ENCODE measurements around the gene RANBP3L. TPM values are rescaled to one million over a fixed set of nuclear protein-coding genes. Genes with fewer than 3 reads are reported as not detected.
"Not testable (repeated sequence)": the region's sequence is repeated elsewhere in the genome, so short reads cannot be mapped to it uniquely, and the experiment has no call there.

RANBP3L gene
- total RNA-seq, 2 experiments from 2014 or later = not detected

DNA sequence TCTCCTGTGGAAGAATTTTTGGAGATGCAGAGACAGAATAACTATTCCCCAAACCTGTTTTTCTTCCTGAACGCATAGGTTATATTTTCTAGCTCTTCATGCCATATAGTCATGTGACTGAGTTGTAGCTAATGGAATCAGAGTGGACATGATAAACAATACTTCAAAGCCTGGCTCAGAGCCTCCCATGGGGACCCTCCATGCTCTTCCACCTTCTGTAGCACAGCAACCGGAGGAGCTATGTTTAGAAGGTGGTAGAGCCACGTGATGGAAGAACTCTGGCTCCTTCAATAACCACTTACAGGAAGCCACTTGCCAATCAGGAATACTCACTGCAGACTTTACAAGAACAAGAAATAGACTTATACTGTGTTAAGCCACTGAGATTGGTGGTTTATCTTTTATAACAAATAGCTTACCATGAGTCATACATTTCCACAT lies 99.2 kb downstream of the RANBP3L start:
- Mint-ChIP-seq H3K4me1 (no peaks in the 10 kb centered on the region), H3K27ac (no peak overlapping the region), H3K36me3 (ENCODE audit: low read depth) (peaks cover 12% of the 10 kb centered on the region), H3K4me3 (no peak overlapping the region), H3K27me3 (no peaks in the 10 kb centered on the region), H3K9me3 (no peaks in the 10 kb centered on the region)
- POLR2A ChIA-PET = no interaction called here
- no peak for DNase-seq
- CTCF ChIA-PET = interaction anchor here (1.1 to 2.3 kb wide), 2 partner anchors 24 to 40 kb away, joined by 3 to 8 read pairs; partner anchors contain the start of gene NADK2

DNA sequence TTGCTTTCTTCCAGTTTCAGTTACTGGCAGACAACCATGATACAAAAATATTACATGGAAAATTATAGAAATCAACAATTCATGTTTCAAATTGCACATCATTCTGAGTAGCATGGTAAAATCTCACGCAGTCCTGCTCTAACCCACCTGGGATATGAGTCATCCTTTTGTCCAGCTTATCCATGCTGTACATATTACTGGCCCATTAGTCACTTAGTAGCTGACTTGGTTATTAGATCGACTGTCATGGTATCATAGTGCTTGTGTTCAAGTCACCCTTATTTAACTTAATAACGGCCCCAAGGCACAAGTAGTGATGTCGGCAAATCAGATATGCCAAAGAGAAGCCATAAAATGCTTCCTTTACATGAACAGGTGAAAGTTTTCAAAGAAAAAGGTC lies 101.2 kb downstream of the RANBP3L start:
- Mint-ChIP-seq H3K4me3 (no peak overlapping the region), H3K36me3 (ENCODE audit: low read depth) (peaks cover 10% of the 10 kb centered on the region), H3K9me3 (no peaks in the 10 kb centered on the region), H3K27me3 (no peaks in the 10 kb centered on the region), H3K4me1 (no peaks in the 10 kb centered on the region), H3K27ac (no peak overlapping the region)
- POLR2A ChIA-PET = no interaction called here
- DNase-seq = no peak
- CTCF ChIA-PET = no interaction called here

DNA sequence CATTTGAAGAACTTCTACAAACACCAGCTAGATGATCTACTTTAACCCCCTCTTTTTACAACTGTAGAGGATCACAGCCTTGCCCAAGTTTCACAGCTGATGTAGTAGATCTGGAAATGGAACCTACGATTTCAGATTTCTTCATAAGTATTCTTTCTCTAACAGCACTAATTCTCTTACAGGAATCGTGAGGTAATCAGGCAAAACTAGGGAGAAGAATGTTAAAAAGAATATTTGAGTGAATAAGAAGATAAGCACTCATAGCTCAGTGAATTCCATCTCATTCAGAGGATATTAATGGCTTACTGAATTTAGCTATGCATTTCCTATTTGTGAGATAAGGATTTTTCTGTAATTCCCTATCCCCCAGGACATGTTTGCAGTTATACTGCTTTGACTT lies 102.1 kb downstream of the RANBP3L start:
- Mint-ChIP-seq H3K4me3 (no peak overlapping the region), H3K36me3 (ENCODE audit: low read depth) (peaks cover 6% of the 10 kb centered on the region), H3K4me1 (no peaks in the 10 kb centered on the region), H3K9me3 (no peaks in the 10 kb centered on the region), H3K27ac (no peak overlapping the region), H3K27me3 (no peaks in the 10 kb centered on the region)
- DNase-seq = no peak
- ChIA-PET POLR2A (no interaction called here), CTCF (interaction anchor here (1.2 kb wide), 1 partner anchor 33 kb away, joined by 4 read pairs; no protein-coding TSS in a partner anchor)

DNA sequence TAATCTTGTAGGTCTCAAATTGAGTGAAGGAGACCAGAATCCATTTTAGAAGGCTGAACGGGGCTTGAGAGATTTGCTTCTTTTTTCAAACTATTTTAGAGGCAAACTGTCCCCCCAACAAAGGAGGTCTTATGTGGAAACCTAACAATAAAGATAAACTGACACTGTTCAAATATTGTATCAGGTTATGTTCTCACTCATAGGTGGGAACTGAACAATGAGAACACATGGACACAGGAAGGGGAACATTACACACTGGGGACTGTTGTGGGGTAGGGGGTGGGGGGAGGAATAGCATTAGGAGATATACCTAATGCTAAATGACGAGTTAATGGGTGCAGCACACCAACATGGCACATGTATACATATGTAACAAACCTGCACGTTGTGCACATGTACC lies 102.9 kb downstream of the RANBP3L start:
- CTCF ChIA-PET = interaction anchor here (1.2 kb wide), 1 partner anchor 32 kb away, joined by 4 read pairs; no protein-coding TSS in a partner anchor
- H3K4me3 Mint-ChIP-seq; H3K36me3 Mint-ChIP-seq (ENCODE audit: low read depth): not testable (repeated sequence)

More for the DNA sequence above, 102.9 kb downstream of the RANBP3L start:
- POLR2A ChIA-PET, DNase-seq, H3K27me3 Mint-ChIP-seq, H3K4me1 Mint-ChIP-seq, H3K27ac Mint-ChIP-seq, H3K9me3 Mint-ChIP-seq: not testable (repeated sequence)

Other genes with a start within 250 kb of the RANBP3L start
- gene UGT3A2, start 235.0 kb downstream of the RANBP3L start, total RNA-seq = not detected
- 10 to 100 TPM; 12.9 to 16.9 TPM for gene LMBRD2, start 150.0 kb downstream of the RANBP3L start, total RNA-seq
- 10 to 100 TPM; 43.1 to 43.9 TPM for gene SKP2, start 149.8 kb downstream of the RANBP3L start, total RNA-seq
- gene NADK2, start 60.0 kb downstream of the RANBP3L start, total RNA-seq = 10 to 100 TPM; 10.3 to 12.4 TPM

Data from activated CD4-positive, alpha-beta T cell treated with anti-CD3 and anti-CD28 coated beads, Interleukin-2, amount 10 ng/mL, durations not matched to agents 7 days and 5 days (primary cell).